Omental fat pad (tissue), 4 donors: ENCODE data around the gene SLC25A21. TPM values are rescaled to one million over a fixed set of nuclear protein-coding genes. Genes with fewer than 3 reads are reported as not detected.

Experiments used
- ATAC-seq: fragments of 150-250 bp; one replicate; pipeline ENCODE4 v1.9.1; 2016; ENCODE audit warnings: mild to moderate bottlenecking, moderate library complexity; ENCODE audit not compliant: low FRiP score
- DNase-seq: peaks from one replicate; pipeline ENCODE4 v3.0.0-alpha.2; 2019; ENCODE audit warnings: low spot score
- total RNA-seq, 4 donors: library from RNA; depleted of rRNA; stranded (reverse); fragments of >200 nt; gene quantifications; one replicate each; pipeline ENCODE4 v1.1.0, GENCODE V29; 2016
- TF ChIP-seq, protein P1 (sequence below), 3 donors: fragments of 450-650 bp; IDR thresholded peaks; one replicate each; pipeline ENCODE4 v1.5.1; 2016 to 2017; ENCODE audit warnings: antibody characterized with exemption in 3 of 3, mild to moderate bottlenecking in 3 of 3, moderate library complexity in 2 of 3

The SLC25A21 gene
- total RNA-seq, 4 donors from 2014 or later: 0.38 to 1.4 TPM; not detected in 2

DNA sequence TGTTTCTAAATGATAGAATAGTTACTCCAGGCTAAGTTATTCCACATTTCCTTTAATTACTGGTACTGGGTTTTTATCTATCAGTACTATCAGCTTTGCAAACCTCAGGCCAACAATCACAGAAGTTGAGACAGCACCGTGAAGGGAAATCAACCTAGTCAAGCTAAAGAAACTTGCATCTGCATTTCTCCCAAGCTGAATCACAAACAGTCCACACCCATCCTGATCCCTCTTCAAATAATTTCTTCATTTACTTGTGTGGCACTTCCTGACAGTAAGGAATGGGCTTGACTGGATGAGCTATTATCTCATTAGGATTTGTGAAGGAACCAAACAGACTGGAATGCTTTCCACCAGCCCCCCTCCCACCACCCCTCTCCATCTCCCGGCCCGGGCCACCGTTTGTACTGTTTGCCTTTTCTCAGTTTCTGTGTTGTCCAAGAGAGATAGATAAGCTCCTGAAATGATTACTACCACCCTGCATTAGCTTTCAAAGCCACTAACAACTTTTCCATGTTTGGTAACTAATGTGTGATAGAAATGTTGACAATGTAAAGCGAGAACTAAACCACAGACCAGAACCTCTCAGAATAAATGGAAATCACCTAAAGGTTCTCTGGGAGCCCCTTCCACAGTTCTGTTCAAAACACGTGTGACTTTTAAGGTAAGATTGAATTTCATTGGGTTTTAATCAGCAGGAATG, 236.3 kb downstream of the SLC25A21 start:
- TF ChIP-seq, protein P1, sequence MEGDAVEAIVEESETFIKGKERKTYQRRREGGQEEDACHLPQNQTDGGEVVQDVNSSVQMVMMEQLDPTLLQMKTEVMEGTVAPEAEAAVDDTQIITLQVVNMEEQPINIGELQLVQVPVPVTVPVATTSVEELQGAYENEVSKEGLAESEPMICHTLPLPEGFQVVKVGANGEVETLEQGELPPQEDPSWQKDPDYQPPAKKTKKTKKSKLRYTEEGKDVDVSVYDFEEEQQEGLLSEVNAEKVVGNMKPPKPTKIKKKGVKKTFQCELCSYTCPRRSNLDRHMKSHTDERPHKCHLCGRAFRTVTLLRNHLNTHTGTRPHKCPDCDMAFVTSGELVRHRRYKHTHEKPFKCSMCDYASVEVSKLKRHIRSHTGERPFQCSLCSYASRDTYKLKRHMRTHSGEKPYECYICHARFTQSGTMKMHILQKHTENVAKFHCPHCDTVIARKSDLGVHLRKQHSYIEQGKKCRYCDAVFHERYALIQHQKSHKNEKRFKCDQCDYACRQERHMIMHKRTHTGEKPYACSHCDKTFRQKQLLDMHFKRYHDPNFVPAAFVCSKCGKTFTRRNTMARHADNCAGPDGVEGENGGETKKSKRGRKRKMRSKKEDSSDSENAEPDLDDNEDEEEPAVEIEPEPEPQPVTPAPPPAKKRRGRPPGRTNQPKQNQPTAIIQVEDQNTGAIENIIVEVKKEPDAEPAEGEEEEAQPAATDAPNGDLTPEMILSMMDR (IDR thresholded peaks at IDR 0.05): no peak
- no peak for DNase-seq
- ATAC-seq: no peak

DNA sequence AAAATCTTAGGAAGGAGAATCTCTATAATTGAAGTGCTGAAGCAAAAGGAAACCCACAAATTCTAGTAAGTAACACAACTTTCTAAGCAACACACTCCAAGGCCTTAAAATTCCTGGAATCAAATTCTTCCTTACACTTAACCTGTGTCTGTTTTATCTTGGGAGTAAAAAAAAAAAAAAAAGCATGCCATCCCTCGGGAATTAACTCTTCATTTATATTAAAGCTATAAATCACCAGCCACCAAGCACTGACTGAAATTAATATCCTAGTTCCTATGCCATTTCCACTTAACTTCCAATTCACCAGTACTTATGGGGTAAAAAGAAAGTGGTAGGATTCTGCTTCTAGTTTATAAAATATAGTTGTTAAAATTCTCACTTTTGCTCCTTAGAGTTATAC, 238.1 kb downstream of the SLC25A21 start:
- DNase-seq: no peak
- no peak for ATAC-seq
- TF ChIP-seq, protein P1 (IDR thresholded peaks at IDR 0.05): no peak

- ATAC-seq: no peak
- TF ChIP-seq, protein P1 (IDR thresholded peaks at IDR 0.05): no peak
- DNase-seq: no peak
Measured at GRCh38 chr14:36931791-36932190, 240.6 kb downstream of the SLC25A21 start.

DNA sequence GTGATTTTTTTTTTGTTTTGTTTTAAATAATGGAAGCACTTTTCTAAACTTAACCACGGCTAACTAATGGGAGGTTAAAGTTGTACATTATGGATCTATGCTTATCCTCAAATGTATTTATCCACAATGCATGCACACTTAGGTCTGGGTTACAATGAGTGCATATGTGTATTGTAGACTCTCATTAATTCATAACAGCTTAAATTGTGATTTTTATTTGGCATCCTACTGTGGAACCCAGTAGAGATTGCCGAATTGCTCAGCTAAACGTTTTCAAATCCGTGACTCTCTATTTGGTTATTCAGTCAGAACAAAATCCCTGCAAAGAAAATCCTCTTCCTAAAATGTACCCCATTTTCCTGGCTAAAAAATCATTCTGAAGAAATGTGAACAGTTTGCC, 244.0 kb downstream of the SLC25A21 start:
- DNase-seq (no peak), ATAC-seq (no peak)
- TF ChIP-seq, protein P1 (IDR thresholded peaks at IDR 0.05): no peak

DNA sequence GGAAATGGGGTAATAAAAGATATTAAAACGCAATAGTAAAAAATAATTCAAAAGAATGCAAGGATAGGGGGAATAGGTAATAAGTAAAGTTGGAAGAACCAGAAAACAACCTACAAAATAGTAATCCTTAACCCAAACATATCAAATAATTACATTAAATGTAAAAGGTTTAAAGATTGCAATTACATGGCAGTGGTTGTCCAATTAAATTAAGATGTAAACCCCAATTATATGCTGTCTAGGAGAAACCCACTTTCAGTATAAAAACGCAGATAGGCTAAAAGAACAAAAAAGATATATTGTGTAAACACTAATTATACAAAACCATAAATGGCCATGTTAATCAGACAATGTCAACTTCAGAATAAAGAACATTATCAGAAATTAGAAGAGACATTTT, 247.3 kb downstream of the SLC25A21 start:
- DNase-seq (no peak), ATAC-seq (no peak)
- TF ChIP-seq, protein P1 (IDR thresholded peaks at IDR 0.05): no peak

DNA sequence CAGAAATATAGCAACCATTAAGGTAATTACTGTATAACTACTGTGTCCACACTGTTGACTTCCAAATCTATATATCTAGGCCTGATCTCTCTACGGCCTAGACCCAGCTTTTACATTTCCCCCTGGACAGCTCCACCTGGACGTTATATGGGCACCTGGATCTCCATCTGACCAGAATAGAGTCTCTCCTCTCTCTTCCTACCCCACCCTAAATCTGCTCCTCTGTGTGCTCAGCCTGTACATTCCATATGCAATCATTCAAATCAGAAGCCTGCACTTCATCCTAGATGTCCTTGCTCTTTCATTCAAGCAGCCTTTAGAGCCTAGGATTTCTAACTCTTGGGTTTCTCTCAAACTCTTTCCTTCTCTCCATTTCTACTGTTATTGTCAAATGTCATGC, 255.7 kb downstream of the SLC25A21 start:
- TF ChIP-seq, protein P1 (IDR thresholded peaks at IDR 0.05): no peak
- ATAC-seq (no peak), DNase-seq (no peak)

GRCh38 chr14:36915081-36915480, 257.3 kb downstream of the SLC25A21 start:
- TF ChIP-seq, protein P1 (IDR thresholded peaks at IDR 0.05): no peak
- ATAC-seq (no peak), DNase-seq (no peak)
